HG02678 (cell line): ENCODE measurements around the gene FALEC.

ENCODE experiments used
- ATAC-seq: cut with Tn5 transposase; IDR thresholded peaks from one replicate; pipeline ENCODE4 v1.9.1; 2021; ENCODE audit warnings: mild to moderate bottlenecking, moderate library complexity; ENCODE audit not compliant: unreplicated experiment

The FALEC gene

GRCh38 chr1:150511985-150512660 is 3.4 kb upstream of the FALEC start:
- ATAC-seq: no peak

GRCh38 chr1:150512846-150513245 is 2.7 kb upstream of the FALEC start:
- no peak for ATAC-seq

- no peak for ATAC-seq
These were observed 2.2 kb upstream of the FALEC start for GRCh38 chr1:150513351-150513791.

GRCh38 chr1:150514260-150514659 is 1.3 kb upstream of the FALEC start:
- ATAC-seq: no peak

GRCh38 chr1:150514913-150515327 is 632 bp upstream of the FALEC start:
- no peak for ATAC-seq

GRCh38 chr1:150516050-150516591 is 569 bp downstream of the FALEC start:
- no peak for ATAC-seq

- ATAC-seq: no peak
These were observed 1.1 kb downstream of the FALEC start for GRCh38 chr1:150516616-150517015.

GRCh38 chr1:150521196-150521968 is 5.8 kb downstream of the FALEC start:
- ATAC-seq: no peak

- no peak for ATAC-seq
These were observed 9.8 kb downstream of the FALEC start for GRCh38 chr1:150525348-150525747.

GRCh38 chr1:150528196-150528595 is 12.6 kb downstream of the FALEC start:
- no peak for ATAC-seq

GRCh38 chr1:150529017-150529416 is 13.5 kb downstream of the FALEC start:
- ATAC-seq: no peak

GRCh38 chr1:150530491-150531159 is 15.1 kb downstream of the FALEC start:
- ATAC-seq: no peak

GRCh38 chr1:150532860-150533259 is 17.3 kb downstream of the FALEC start:
- ATAC-seq: no peak

GRCh38 chr1:150534002-150534401 is 18.4 kb downstream of the FALEC start:
- no peak for ATAC-seq

- no peak for ATAC-seq
These were observed 20.1 kb downstream of the FALEC start for GRCh38 chr1:150535511-150536287.

- ATAC-seq: no peak
These were observed 21.5 kb downstream of the FALEC start for GRCh38 chr1:150536836-150537731.

GRCh38 chr1:150537732-150538684 is 22.5 kb downstream of the FALEC start:
- ATAC-seq: no peak

- no peak for ATAC-seq
These were observed 28.1 kb downstream of the FALEC start for GRCh38 chr1:150543500-150544143.
